Ovary (tissue), 9 donors: Measurements from ENCODE around the gene CLEC2B. TPM values are rescaled to one million over a fixed set of nuclear protein-coding genes. Genes with fewer than 3 reads are reported as not detected.

Experiments
- DNase-seq, 5 donors: peaks; one replicate each; pipeline ENCODE4 v3.0.0-alpha.2; 2019 to 2020
- H3K27ac ChIP-seq, 2 donors: fragments of 200-600 bp; one replicate each; pipeline versions ENCODE4 v1.5.1 to v1.8.0; 2019 to 2022
- H3K27me3 ChIP-seq: fragments of 200-600 bp; one replicate; pipeline ENCODE4 v1.8.0; 2022
- H3K36me3 ChIP-seq: fragments of 200-600 bp; sonication (generic); one replicate; pipeline ENCODE4 v1.5.1; 2019
- H3K4me1 ChIP-seq: one replicate; pipeline ENCODE4 v1.8.1; 2013; ENCODE audit warnings: mild to moderate bottlenecking, moderate library complexity; ENCODE audit not compliant: insufficient read depth
- H3K4me3 ChIP-seq: fragments of 200-600 bp; sonication (generic); one replicate; pipeline ENCODE4 v1.5.1; 2017
- H3K9me3 ChIP-seq, 2 donors: fragments of 200-600 bp in 1 of 2; sonication (generic) in 1 of 2; one replicate each; pipeline versions ENCODE4 v1.5.1 to v1.8.1; 2013 to 2019; ENCODE audit warnings: mild to moderate bottlenecking in 1 of 2, moderate library complexity in 1 of 2
- CTCF ChIP-seq, 3 donors: fragments of 450-650 bp in 2 of 3; fragments of 200-600 bp in 1 of 3; IDR thresholded peaks; one replicate each; pipeline versions ENCODE4 v1.5.1 to v1.8.0; 2016 to 2022; ENCODE audit warnings: antibody characterized with exemption in 3 of 3, mild to moderate bottlenecking in 1 of 3
- EP300 ChIP-seq: sonication (generic); formaldehyde crosslinking; IDR thresholded peaks from one replicate; pipeline ENCODE4 v1.6.1; 2017; ENCODE audit warnings: antibody characterized with exemption
- POLR2A ChIP-seq: fragments of 450-650 bp; IDR thresholded peaks from one replicate; pipeline ENCODE4 v1.6.1; 2017; ENCODE audit warnings: antibody characterized with exemption, mild to moderate bottlenecking, moderate library complexity
- WGBS, 3 donors: extraction: QIAGEN DNeasy Blood & Tissue Kit in 1 of 3; methylation state at CpG; one replicate each; pipeline versions ENCODE4 v1.1.5 to v1.1.7; 2013 to 2017; 5-methylcytosine and 5-hydroxymethylcytosine counted together
- intact Hi-C, 4 donors: fragments of 100-400 bp; cut with DNase I; formaldehyde crosslinking; loops; one replicate each; pipeline versions ENCODE4 v1.11.0 to v1.15.1; 2022 to 2023
- polyA plus RNA-seq, 2 donors: library from polyadenylated mRNA; stranded (reverse); fragments of 200-250 nt in 1 of 2; fragments of 350-450 nt in 1 of 2; fragmentation: Illumina TruSeq in 1 of 2; extraction: RNeasy Lipid Tissue Mini Kit (QIAGEN cat#74804) in 1 of 2; gene quantifications; one replicate each; pipeline ENCODE4 v1.2.3, GENCODE V29; 2013 to 2014
- total RNA-seq, 7 donors: library from RNA; depleted of rRNA in 2 of 7; stranded (reverse); fragments of >200 nt in 2 of 7; fragmentation: NEBNext Ultra II Directional in 3 of 7; extraction: Animal tissue kit (Norgen Biotek cat#: 25700) in 3 of 7; gene quantifications; one replicate each; pipeline versions ENCODE4 v1.1.0 to v1.2.4, GENCODE V29; 2016 to 2023
- donor health status: DM: no; HTN: no; CAD: no; lungs with moderate emphysema.
- donor health status: DM: no; HTN: no; CAD: no.
- donor health status: Bipolar disorder and iron deficiency.
- donor health status: DM: yes; HTN: yes; CAD: no.
- donor health status: DM: no; HTN: no; CAD: no.
- donor health status: DM: yes; HTN: yes; CAD: no.

CLEC2B gene
- total and polyA plus RNA-seq, 9 donors, result 16.4 to 60.4 (median 27.1) TPM

- TF ChIP-seq EP300 (no peak), CTCF (IDR thresholded peaks at IDR 0.05) (no peak), POLR2A (no peak)
- intact Hi-C loops, result no loop called here
- 80 to 84% (median 80%) methylated on average over 3 of the region's 3 CpGs for WGBS, 3 donors
- Histone ChIP-seq H3K27ac (no peak overlapping the region), H3K4me1 (no peaks in the 10 kb centered on the region), H3K4me3 (no peak overlapping the region), H3K27me3 (no peaks in the 10 kb centered on the region), H3K36me3 (no peaks in the 10 kb centered on the region), H3K9me3 (no peaks in the 10 kb centered on the region)
- no peak for DNase-seq
These were observed 12.3 kb downstream of the CLEC2B start for GRCh38 chr12:9856894-9857293.

- no peaks in the 10 kb centered on the region for H3K4me1 ChIP-seq
- H3K4me3 ChIP-seq, result no peak overlapping the region
- intact Hi-C loops, result no loop called here
- 90 to 95% (median 90%) methylated on average over 1 of the region's 1 CpG for WGBS, 3 donors
- no peak for DNase-seq
- H3K27ac ChIP-seq, result no peak overlapping the region
- H3K9me3 ChIP-seq, result no peaks in the 10 kb centered on the region
- no peaks in the 10 kb centered on the region for H3K36me3 ChIP-seq
- no peaks in the 10 kb centered on the region for H3K27me3 ChIP-seq
- TF ChIP-seq CTCF (IDR thresholded peaks at IDR 0.05), result no peak
- no peak for TF ChIP-seq EP300
- TF ChIP-seq POLR2A, result no peak
These were observed 13.0 kb downstream of the CLEC2B start for GRCh38 chr12:9856151-9856550.

- DNase-seq, result no peak
- Histone ChIP-seq H3K36me3 (no peaks in the 10 kb centered on the region), H3K9me3 (no peaks in the 10 kb centered on the region), H3K4me3 (no peak overlapping the region), H3K27ac (no peak overlapping the region), H3K4me1 (no peaks in the 10 kb centered on the region), H3K27me3 (no peaks in the 10 kb centered on the region)
- 81 to 88% (median 85%) methylated on average over 2 of the region's 2 CpGs for WGBS, 3 donors
- no peak for TF ChIP-seq EP300
- TF ChIP-seq CTCF (IDR thresholded peaks at IDR 0.05), result no peak
- TF ChIP-seq POLR2A, result no peak
- intact Hi-C loops, result no loop called here
These were observed 17.2 kb downstream of the CLEC2B start for GRCh38 chr12:9851927-9852326.

- Histone ChIP-seq H3K9me3 (no peaks in the 10 kb centered on the region), H3K36me3 (no peaks in the 10 kb centered on the region), H3K4me1 (no peaks in the 10 kb centered on the region), H3K27ac (no peak overlapping the region), H3K27me3 (no peaks in the 10 kb centered on the region), H3K4me3 (no peak overlapping the region)
- intact Hi-C loops, result no loop called here
- TF ChIP-seq CTCF (IDR thresholded peaks at IDR 0.05) (no peak), EP300 (no peak), POLR2A (no peak)
- DNase-seq, result no peak
- 90 to 95% (median 93%) methylated on average over 5 of the region's 5 CpGs for WGBS, 3 donors
These were observed 18.1 kb downstream of the CLEC2B start for GRCh38 chr12:9851050-9851449.

GRCh38 chr12:9848899-9849298, 20.3 kb downstream of the CLEC2B start:
- intact Hi-C loops, result no loop called here
- no peak overlapping the region for H3K4me3 ChIP-seq
- no peaks in the 10 kb centered on the region for H3K36me3 ChIP-seq
- no peak overlapping the region for H3K27ac ChIP-seq
- TF ChIP-seq POLR2A (no peak), EP300 (no peak), CTCF (IDR thresholded peaks at IDR 0.05) (no peak)
- no peaks in the 10 kb centered on the region for H3K27me3 ChIP-seq
- no peak for DNase-seq
- H3K9me3 ChIP-seq, result no peaks in the 10 kb centered on the region
- 66 to 78% (median 74%) methylated on average over 5 of the region's 5 CpGs for WGBS, 3 donors
- no peaks in the 10 kb centered on the region for H3K4me1 ChIP-seq
